Heart left ventricle (tissue), 13 donors: ENCODE results near the gene TAF7L.

Experiments
- POLR2A ChIP-seq, 2 donors: fragments of 450-650 bp; IDR thresholded peaks; one replicate each; pipeline ENCODE4 v1.6.1; 2017; ENCODE audit warnings: antibody characterized with exemption in 2 of 2, mild to moderate bottlenecking in 2 of 2, moderate library complexity in 2 of 2
- TF ChIP-seq, protein P1 (sequence below), 12 donors: fragments of 200-600 bp; sonication (generic) in 4 of 12; IDR thresholded peaks; one replicate each; pipeline versions ENCODE4 v1.5.0 to v1.8.0; 2018 to 2022; ENCODE audit warnings: antibody characterized with exemption in 12 of 12, mild to moderate bottlenecking in 5 of 12
- donor health status: ischemic (EF 13 %, LVEDD 7.1; RV severe dilation, severe dysfunction).
- donor health status: DM: no; HTN: yes; CAD: no.
- donor health status: DM: no; HTN: no; CAD: no.
- donor health status: ischemic (EF 25% LVEDD 6.9; RV normal size, moderate dysfunction).
- donor health status: ischemic (EF 25% LVEDD 5.7; RV mildly dilated, moderate dysfunction).
- donor health status: ischemic (EF 35%, LVEDD 5.7; RV mildly dilated, moderate dysfunction).
- donor health status: nonischemic (EF 11% LVEDD 7.7; RV severe dilation, severe dysfunction).
- donor health status: DM: yes; HTN: yes; CAD: no.
- donor health status: PGD.
- donor health status: ischemic (EF 29% LVEDD 5.4; RV normal size, mild dysfunction).
- donor health status: nonischemic (EF 23%, LVEDD 6.1; RV moderate dilation, normal function).

DNA sequence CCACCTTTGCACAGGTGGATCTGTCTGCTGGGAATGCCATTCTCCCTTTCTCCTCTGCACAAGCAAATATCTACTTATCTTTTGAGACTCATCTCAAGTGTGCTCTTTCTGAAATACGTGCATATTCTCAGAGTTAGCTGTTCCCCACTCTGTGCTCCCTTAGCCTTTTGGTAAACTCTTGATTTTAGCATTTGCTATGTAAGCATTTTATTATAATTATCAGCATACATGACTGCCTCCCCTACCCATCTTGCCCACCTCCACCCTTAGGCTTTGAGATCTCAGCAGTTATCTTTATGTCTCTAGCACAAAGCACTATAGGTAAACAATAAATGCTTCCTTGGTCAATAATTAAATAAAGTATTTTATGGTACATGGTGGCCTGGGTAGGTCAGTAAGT lies 60.1 kb downstream of the TAF7L start:
- TF ChIP-seq, protein P1, sequence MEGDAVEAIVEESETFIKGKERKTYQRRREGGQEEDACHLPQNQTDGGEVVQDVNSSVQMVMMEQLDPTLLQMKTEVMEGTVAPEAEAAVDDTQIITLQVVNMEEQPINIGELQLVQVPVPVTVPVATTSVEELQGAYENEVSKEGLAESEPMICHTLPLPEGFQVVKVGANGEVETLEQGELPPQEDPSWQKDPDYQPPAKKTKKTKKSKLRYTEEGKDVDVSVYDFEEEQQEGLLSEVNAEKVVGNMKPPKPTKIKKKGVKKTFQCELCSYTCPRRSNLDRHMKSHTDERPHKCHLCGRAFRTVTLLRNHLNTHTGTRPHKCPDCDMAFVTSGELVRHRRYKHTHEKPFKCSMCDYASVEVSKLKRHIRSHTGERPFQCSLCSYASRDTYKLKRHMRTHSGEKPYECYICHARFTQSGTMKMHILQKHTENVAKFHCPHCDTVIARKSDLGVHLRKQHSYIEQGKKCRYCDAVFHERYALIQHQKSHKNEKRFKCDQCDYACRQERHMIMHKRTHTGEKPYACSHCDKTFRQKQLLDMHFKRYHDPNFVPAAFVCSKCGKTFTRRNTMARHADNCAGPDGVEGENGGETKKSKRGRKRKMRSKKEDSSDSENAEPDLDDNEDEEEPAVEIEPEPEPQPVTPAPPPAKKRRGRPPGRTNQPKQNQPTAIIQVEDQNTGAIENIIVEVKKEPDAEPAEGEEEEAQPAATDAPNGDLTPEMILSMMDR (IDR thresholded peaks at IDR 0.05) = no peak
- TF ChIP-seq POLR2A (IDR thresholded peaks at IDR 0.05) = no peak
